GM23338 (cell line): ENCODE results near the gene HYKK.

Experiments
- EZH2 ChIP-seq: fragments of 200-600 bp; sonication (generic); IDR thresholded peaks from one replicate; pipeline ENCODE4 v1.8.0; 2017; ENCODE audit warnings: antibody characterized with exemption, mild to moderate bottlenecking, low read depth; ENCODE audit not compliant: unreplicated experiment
- POLR2AphosphoS5 ChIP-seq: IDR thresholded peaks from 2 replicates; pipeline ENCODE4 v1.6.1; 2016; ENCODE audit warnings: antibody characterized with exemption, low read depth
- TF ChIP-seq, protein P1 (sequence below), 2 experiments: fragments of 200-600 bp in 1 of 2; sonication (generic) in 1 of 2; conservative IDR thresholded peaks; 2 replicates each; pipeline versions ENCODE4 v1.5.1 to v1.6.1; 2016 to 2017; ENCODE audit warnings: antibody characterized with exemption in 2 of 2, low read depth in 2 of 2, mild to moderate bottlenecking in 2 of 2, moderate library complexity in 1 of 2

GRCh38 chr15:78469031-78469430 lies 38.3 kb upstream of the HYKK start:
- TF ChIP-seq, protein P1, sequence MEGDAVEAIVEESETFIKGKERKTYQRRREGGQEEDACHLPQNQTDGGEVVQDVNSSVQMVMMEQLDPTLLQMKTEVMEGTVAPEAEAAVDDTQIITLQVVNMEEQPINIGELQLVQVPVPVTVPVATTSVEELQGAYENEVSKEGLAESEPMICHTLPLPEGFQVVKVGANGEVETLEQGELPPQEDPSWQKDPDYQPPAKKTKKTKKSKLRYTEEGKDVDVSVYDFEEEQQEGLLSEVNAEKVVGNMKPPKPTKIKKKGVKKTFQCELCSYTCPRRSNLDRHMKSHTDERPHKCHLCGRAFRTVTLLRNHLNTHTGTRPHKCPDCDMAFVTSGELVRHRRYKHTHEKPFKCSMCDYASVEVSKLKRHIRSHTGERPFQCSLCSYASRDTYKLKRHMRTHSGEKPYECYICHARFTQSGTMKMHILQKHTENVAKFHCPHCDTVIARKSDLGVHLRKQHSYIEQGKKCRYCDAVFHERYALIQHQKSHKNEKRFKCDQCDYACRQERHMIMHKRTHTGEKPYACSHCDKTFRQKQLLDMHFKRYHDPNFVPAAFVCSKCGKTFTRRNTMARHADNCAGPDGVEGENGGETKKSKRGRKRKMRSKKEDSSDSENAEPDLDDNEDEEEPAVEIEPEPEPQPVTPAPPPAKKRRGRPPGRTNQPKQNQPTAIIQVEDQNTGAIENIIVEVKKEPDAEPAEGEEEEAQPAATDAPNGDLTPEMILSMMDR (conservative IDR thresholded peaks at IDR 0.05; ENCODE audit: low read depth in 2 of 2) = no peak
- TF ChIP-seq EZH2 = no peak
- TF ChIP-seq POLR2AphosphoS5 = no peak
